Astrocyte of the hippocampus (primary cell): Measurements from ENCODE around the gene SUSD3.

Experiments used
- DNase-seq: peaks from one replicate; pipeline ENCODE4 v3.0.0; 2011; ENCODE audit warnings: low read depth, low spot score

The SUSD3 gene

GRCh38 chr9:93052791-93053540 lies 5.5 kb upstream of the SUSD3 start:
- DNase-seq, result no peak

- no peak for DNase-seq
Observed at GRCh38 chr9:93053781-93054331, 4.6 kb upstream of the SUSD3 start.

- no peak for DNase-seq
Observed at GRCh38 chr9:93054758-93055704, 3.5 kb upstream of the SUSD3 start.

GRCh38 chr9:93057042-93057702 lies 1.3 kb upstream of the SUSD3 start:
- no peak for DNase-seq

- DNase-seq, result no peak
Observed at GRCh38 chr9:93057703-93058354, 672 bp upstream of the SUSD3 start.

- no peak for DNase-seq
Observed at GRCh38 chr9:93059011-93059714, 662 bp downstream of the SUSD3 start.

- DNase-seq, result no peak
Observed at GRCh38 chr9:93059715-93060578, 1.4 kb downstream of the SUSD3 start.

GRCh38 chr9:93060746-93061259 lies 2.3 kb downstream of the SUSD3 start:
- peak; percentile 53 for DNase-seq

GRCh38 chr9:93061260-93061751 lies 2.8 kb downstream of the SUSD3 start:
- DNase-seq, result no peak

- no peak for DNase-seq
Observed at GRCh38 chr9:93061791-93062763, 3.6 kb downstream of the SUSD3 start.

GRCh38 chr9:93064392-93065134 lies 6.1 kb downstream of the SUSD3 start:
- DNase-seq, result no peak

- DNase-seq, result no peak
Observed at GRCh38 chr9:93065135-93065720, 6.7 kb downstream of the SUSD3 start.

GRCh38 chr9:93066978-93067603 lies 8.6 kb downstream of the SUSD3 start:
- no peak for DNase-seq

- no peak for DNase-seq
Observed at GRCh38 chr9:93068956-93069355, 10.5 kb downstream of the SUSD3 start.

- no peak for DNase-seq
Observed at GRCh38 chr9:93071464-93071863, 13.0 kb downstream of the SUSD3 start.

- DNase-seq, result peak; percentile 56
Observed at GRCh38 chr9:93072383-93072795, 13.9 kb downstream of the SUSD3 start.
